T1000 (cell line): Measurements from ENCODE around the gene YWHAB.
"Not testable (repeated sequence)": the region's sequence is repeated elsewhere in the genome, so short reads cannot be mapped to it uniquely, and the experiment has no call there.

Source experiments
- DNase-seq: peaks from one replicate; lab custom pipeline; 2025; ENCODE audit warnings: mixed read lengths; lab: John Stamatoyannopoulos, UW

YWHAB gene

GRCh38 chr20:44885392-44886265, at the start of gene YWHAB:
TSS of gene YWHAB (plus strand) at chr20:44885705. CDS start at chr20:44901534, 15,829 bp downstream.
- DNase-seq: peak; percentile 99

- DNase-seq: no peak
Measured at GRCh38 chr20:44836601-44837120, 48.8 kb upstream of the YWHAB start.

GRCh38 chr20:44837946-44838345, 47.6 kb upstream of the YWHAB start:
- no peak for DNase-seq

- no peak for DNase-seq
Measured at GRCh38 chr20:44838521-44838920, 47.0 kb upstream of the YWHAB start.

GRCh38 chr20:44839481-44839880, 46.0 kb upstream of the YWHAB start:
- no peak for DNase-seq

- DNase-seq: no peak
Measured at GRCh38 chr20:44840826-44841225, 44.7 kb upstream of the YWHAB start.

- no peak for DNase-seq
Measured at GRCh38 chr20:44841955-44842354, 43.5 kb upstream of the YWHAB start.

- DNase-seq: no peak
Measured at GRCh38 chr20:44843876-44844275, 41.6 kb upstream of the YWHAB start.

GRCh38 chr20:44848254-44849015, 37.1 kb upstream of the YWHAB start:
- no peak for DNase-seq

- DNase-seq: no peak
Measured at GRCh38 chr20:44849703-44850102, 35.8 kb upstream of the YWHAB start.

GRCh38 chr20:44850272-44850671, 35.2 kb upstream of the YWHAB start:
- DNase-seq: no peak

GRCh38 chr20:44850837-44851236, 34.7 kb upstream of the YWHAB start:
- no peak for DNase-seq

- DNase-seq: no peak
Measured at GRCh38 chr20:44851545-44851944, 34.0 kb upstream of the YWHAB start.

GRCh38 chr20:44856442-44856841, 29.1 kb upstream of the YWHAB start:
- DNase-seq: no peak

- no peak for DNase-seq
Measured at GRCh38 chr20:44856856-44857448, 28.6 kb upstream of the YWHAB start.

- no peak for DNase-seq
Measured at GRCh38 chr20:44858606-44859360, 26.7 kb upstream of the YWHAB start.

- DNase-seq: peak; percentile 21
Measured at GRCh38 chr20:44861531-44862006, 23.9 kb upstream of the YWHAB start.

- DNase-seq: no peak
Measured at GRCh38 chr20:44862286-44862685, 23.2 kb upstream of the YWHAB start.

GRCh38 chr20:44863365-44864084, 22.0 kb upstream of the YWHAB start:
- not testable (repeated sequence) for DNase-seq

GRCh38 chr20:44864493-44864892, 21.0 kb upstream of the YWHAB start:
- not testable (repeated sequence) for DNase-seq
